AG08395 (cell line): ENCODE measurements around the gene GNAT1.
"Not testable (repeated sequence)": the region's sequence is repeated elsewhere in the genome, so short reads cannot be mapped to it uniquely, and the experiment has no call there.

Source experiments
- DNase-seq: peaks from one replicate; pipeline ENCODE4 v3.0.0; 2012; ENCODE audit warnings: mixed read lengths, low spot score

GNAT1 gene

DNA sequence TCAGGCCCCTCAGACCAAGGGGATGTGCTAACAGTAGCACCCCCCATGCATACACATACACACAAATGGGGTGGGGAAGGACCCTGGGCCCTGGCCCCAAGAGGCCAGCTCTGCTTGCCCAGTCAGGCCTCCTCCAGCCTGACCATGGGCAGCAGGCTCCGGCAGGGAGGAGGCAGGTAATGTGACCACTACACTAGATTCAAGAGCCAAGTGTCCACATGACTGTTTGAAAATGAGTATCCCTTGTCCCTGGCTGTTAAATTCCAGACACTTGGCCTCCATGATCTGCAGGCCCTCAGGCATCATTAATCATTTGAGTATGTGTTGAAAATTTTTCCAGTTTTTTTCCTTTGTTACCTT is 30.7 kb downstream of the GNAT1 start:
- DNase-seq: no peak

DNA sequence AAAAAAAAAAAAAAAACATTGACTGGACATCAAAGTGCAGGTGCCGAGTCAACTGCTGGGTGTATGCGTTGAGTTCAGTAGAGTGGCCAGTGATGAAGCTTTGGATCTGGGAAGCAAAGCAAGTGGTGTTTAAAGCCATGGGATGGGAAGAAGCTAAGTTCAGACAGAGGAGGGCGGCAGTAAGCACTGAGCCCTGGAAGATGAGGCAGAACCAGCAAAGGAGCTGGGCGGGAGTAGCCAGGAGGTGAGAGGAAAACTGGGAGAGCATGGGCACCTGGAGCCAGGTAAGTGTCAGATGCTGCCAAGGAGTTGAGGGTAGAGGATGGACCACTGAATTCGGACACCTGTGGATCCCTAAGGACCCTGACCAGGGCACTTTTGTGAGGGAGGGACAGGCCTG is 33.2 kb downstream of the GNAT1 start:
- no peak for DNase-seq

DNA sequence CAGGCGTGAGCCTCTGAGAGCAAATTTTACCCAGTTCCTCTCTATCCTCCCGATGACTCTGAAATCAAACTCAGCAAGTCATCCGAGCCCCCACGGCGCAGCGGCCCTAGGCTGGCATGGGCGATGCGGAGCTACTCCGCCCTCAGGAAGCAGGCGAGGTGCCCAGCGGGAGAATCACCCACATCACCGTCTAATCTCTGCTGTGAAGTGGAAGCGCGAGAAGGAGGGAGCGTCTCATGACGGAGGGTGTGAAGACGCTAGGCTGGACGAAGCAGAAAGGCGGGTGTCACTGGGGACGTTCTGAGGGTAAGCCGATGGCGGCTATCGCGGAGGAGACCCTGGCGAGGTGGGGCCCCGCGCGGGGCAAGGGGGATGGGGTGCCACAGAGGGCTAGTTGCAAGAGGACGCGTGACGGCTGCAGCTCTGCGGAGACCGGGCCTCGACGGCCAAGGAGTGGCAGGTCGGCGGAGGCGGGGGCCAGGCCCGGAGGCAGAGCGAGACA is 35.5 kb downstream of the GNAT1 start:
- DNase-seq: no peak

DNA sequence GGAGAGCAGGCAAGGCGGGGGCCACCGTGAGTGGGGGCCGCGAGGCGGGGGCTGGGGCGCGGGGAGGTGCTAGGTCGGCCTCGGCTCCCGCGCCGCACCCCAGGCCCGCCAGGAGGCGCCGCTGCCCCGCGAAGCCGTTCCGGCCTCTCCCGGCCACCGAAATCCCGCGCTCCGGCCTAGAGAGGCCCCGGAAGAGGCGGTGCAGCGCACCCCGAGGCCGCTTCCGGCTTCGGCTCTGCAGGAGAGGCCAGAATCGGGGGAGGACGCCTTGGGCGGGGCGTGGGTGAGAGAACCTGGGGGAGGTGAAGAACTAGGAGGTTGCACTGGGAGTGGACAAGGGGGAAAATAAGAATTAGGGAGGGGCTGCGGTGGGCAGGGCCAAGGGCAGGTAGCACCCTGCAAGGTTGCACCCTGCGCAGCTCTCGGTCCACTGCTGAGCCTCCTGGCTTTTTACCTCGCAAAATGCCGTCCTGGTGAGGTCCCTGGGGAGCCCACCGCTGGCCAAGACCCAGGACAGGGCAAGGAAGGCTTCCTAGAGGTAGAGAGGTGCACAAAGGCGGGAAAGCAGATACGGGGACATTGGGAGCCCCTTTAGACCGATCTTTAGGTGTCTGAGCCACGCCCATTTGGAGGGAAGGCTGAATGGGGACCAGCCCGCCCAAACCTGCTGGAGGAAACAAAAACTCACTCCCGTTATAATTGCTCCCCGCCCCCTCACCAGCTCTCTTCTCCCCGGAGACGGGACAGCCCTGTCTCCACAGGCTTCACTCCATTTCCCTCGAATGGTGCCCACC is 36.2 kb downstream of the GNAT1 start:
- DNase-seq: peak; percentile 94

DNA sequence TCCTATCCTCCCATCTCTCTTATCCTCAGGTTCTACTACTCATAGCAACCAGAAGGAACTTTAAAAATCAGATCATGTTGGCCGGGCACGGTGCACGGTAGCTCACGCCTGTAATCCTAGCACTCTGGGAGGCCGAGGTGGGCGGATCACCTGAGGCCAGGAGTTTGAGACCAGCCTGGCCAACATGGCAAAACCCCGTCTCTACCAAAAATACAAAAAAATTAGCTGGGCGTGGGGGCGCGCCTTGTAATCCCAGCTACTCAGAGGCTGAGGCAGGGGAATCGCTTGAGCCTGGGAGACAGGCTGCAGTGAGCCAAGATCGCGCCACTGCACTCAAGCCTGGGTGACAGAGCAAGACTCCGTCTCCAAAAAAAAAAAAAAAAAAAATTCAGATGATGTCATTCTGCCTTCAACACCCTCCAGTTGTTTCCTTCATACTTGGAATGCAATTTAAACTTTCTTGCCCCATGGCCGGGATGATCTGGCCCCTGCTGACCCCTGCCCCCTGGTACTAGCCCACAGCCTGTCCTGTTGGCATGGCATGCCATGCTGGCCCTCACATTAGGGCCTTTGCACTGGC is 36.9 kb downstream of the GNAT1 start:
- DNase-seq: not testable (repeated sequence)

DNA sequence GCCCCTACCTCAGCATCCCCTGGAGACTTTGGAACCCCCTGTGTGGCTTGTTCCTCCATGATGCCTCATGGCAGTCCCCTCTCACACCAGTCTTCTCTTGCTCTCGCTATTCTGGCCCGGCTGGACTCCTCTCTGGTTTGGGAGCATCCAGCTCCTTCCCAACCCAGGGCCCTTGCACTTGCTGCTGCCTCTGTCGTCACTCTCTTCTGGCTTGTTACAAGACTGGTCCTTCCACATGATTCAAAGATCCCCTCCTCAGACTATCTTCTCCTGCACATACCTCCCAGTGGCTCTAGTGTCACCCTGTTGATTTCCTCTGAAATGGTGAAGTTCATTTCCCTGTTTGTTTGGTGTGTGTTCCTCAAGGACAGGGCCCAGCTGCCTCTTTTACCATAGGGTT is 38.1 kb downstream of the GNAT1 start:
- no peak for DNase-seq

DNA sequence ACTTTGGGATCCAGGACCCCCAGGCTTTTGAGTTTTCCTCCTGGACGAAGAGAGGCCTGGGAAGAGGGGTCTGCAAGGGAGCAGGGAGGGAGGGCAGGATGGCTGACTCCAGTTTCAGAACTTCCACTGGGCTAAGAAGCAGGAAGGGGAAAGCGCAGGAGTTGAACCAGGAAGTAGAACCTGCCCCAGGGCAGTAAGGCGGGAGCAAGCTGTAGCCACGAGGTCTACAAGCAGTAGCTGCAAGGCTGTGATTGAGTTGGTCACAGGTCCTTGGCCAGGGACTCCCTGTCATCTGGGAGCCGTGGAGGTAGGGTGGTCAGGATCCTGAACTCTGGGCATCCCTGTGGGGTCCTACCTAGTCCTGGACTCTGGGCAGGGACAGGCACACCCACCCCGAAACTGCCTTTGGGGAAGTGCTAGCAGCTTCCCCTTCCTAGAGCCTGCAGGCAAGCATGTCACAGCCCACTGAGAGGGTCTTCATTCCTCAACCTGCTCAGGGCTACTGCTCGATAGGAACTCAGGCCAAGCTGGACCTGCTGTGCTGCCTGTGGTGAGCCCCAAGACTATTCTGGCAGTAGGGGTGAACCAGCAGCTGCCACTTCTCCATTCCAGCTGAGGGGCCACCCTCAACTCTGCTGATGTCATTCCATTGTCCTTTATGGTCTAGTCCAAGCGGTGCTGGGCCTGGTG is 38.8 kb downstream of the GNAT1 start:
- no peak for DNase-seq

DNA sequence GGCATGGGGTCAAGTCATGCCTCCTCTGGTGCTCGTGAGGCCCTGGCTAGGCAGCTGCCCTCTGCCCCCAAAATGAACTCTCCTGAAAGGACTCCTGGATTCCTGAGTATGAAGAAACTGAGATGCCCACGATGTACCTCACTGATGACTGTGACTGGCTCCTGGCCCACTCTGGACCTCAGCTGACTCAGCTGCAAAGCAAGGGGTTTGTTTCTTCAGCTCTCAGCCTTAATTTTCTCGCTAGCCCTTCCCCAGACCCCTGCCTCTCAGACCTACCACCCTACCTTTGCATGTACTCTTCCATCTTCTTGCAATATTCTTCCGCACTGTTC is 39.4 kb downstream of the GNAT1 start:
- DNase-seq: peak; percentile 33

DNA sequence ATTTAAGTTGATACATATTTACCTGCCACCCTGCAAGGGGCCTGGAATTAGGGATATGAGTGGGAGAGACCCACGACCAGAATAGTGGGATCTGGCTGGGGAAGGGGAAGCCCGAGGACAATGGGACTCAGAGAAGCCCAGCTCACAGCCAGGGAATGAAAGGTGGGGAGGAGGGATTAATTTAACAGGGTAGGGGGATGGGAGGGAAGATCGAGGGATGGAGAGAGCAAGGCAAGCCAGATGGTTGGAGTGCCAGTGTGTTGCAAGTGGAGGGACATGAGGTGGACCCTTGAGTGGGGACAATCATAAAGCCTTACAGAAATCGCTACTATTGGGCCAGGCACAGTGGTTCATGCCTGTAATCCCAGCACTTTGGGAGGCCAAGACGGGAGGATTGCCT is 40.2 kb downstream of the GNAT1 start:
- no peak for DNase-seq

DNA sequence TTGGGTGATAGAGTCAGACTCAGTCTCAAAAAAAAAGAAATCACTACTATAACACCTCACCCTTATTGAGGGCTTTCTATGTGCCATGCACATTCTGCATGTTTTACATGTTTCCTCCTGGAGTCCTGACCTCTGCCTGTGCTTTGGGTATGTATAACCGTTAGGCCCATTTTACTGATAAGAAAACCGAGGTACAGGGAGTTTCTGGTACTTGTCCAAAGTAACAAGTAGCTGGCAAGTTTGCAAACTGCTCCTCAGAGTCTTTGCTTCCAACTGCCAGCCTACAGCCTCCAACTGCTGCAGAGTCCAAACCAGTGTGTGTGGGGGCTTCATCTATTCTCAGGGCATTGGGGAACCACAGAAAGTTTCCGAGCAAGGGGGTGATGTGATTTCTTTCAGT is 40.9 kb downstream of the GNAT1 start:
- no peak for DNase-seq

DNA sequence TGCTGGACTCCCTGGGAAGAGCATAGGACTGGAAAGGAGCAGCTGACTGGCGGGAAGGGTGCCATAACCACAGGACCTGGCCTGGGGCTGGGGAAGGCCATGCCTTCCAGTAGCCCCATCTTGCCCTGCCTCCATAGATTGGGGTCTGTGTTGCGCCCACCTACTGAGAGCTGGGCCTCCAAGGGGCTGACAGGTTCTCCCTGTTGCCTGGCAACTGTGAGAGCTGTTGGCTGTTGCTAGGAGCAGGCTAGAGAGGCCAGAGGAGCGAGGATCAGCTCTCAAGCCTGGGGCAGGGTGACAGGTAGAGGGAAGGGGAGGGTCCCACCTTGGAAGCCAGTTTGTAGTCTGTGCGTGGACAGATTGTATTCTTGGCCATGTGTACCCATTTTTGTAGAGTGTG is 41.8 kb downstream of the GNAT1 start:
- no peak for DNase-seq

DNA sequence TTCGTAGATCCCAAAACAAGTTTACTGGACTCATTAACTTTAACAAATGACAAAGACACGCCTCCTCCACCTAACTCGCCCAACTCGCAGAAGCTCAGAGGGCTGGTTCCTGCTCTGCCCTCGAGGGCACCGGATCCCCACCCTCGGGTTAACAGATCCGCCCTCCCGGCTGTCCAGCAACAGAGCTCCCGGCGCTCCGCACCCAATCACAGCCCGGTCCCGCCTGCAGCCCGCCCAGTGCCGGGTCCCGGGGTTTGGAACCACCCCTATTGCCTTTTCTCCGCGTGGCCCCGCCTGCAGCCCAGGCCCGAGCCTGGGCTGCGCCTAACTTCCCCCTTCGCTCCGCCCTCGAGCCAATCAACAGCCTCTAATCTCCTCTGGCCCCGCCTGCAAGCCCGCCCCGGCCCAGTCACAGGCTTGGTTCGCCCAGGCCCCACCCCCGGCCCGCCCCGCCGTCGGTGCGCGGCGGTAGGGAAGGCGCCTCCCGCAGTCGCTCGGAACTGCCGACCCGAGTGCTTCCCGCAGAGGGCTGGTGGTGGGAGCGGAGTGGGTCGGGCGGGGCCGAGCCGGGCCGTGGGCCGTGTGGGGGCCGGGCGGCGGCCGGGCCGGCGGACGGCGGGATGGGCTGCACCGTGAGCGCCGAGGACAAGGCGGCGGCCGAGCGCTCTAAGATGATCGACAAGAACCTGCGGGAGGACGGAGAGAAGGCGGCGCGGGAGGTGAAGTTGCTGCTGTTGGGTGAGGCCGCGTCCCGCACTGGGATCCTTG is 44.5 kb downstream of the GNAT1 start, which contains the start of gene GNAI2:
GNAI2 (plus strand) TSS at position 489 of the 768 bp plus-strand sequence; CDS start at position 621, 132 bp downstream.
- peak; percentile 99 for DNase-seq

DNA sequence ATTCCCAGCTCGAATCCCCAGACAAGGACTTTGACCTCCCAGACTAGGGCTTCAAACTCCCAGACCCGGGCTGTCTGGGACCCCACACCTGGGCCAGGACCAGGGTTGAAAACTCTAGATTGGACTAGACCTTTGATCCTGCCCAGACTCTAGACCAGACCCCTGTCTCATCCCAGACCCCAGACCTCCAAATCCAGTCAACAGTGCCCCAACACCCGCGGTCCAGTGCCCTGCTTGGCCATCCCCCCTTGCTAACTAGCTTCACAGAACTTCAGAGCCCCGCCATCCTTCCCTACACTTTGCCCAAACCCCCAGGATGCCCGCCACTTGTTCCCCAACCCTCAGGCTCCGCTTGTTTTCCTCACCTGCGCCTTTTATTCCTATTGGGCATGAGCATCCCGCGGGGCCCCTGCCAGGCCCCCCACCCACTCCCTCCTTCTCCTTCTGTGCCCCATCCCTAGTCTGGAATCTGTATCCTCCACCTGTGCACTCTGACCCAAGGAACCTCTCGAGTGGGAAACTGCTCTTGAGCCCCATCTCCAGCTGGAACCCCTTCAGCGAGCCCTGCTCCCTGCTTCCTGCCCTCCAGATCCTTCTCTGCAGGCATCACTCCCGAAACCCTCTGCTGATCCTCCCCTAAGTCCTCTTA is 45.2 kb downstream of the GNAT1 start:
- DNase-seq: no peak

DNA sequence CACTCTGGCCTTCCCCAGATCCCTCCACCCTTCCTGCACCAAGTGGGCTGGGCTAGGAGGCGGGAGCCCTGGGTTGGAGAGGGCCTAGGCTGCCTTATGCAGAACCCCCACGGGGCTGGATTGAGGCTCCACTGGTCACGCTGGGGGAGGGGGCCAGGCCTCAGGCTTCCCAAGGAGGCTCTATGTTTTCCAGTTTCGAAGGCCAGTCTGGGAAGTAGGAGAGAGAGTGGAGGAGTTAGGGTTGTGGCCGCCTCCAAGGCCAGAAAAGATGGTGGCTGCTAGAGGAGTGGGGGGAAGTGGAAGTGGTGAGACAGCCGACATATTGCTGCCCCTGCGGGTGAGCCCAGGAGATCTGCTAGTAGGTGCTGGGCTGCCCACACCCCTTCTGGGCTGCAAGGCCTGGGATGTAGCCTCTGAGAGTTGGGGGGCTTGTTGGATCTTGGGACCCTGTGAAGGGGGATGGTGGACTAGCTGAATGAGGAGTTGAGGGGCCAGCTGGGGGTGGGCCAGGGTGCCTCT is 45.8 kb downstream of the GNAT1 start:
- peak; percentile 34 for DNase-seq

DNA sequence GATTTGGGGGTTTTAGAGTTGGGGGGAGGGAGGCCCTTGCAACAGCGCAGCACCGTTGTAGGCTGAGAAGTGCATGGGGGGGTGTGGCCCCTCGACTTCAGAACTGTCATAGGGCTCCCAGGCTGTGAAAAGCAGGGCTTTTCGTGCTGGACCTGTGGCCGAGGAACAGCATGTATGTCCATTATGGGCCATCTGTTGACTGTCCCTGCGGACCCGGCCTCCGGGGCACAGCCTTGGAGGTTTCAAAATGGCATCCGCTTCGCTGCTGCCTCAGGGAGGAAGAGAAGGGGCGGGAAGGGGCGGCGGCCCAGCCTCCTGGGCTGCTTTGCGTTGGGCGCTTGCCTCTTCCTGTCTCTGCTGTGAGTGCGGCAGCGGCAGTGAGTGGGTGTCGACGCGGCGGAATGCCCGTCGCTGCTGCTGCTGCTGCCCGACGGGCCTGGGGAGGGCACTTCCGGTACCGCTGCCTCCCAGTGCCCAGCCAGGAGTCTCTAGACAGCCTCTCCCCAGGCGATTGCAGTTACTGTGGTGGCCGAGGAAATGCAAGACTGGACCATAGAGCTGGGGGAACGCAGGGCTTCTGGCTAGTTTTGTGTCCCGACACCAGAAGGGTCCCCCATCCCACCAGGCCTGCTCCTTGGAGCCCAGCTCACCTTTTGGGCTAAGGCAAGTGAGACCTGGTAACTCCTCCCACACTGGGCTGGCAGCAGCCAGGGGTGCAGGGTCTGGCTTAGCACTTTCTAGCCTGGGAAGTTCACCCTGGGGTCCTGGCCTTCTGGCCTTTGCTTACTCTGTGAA is 46.5 kb downstream of the GNAT1 start:
- DNase-seq: peak; percentile 86

DNA sequence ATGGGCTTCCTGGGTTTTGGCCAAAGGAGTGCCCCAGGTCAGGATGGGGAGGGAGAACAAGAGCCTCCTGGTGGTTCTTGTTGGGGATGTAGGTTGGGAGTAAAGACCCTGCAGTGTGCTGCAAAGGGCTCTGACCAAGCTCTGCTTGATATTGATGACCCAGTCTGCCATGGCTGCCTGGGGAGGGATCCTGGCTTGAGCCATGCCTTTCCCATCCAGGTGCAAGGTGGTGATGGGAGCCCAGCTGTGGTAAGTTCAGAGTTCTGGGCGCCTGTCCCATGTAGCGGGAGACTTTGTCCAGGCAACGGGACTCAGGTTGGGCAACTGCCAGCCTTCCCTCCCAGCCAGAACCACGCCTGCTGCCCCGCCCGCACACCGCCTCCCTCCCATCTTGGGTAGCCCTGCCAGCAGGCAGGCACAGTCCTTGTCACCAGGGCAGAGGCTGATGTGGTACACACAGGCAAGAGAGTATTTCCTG is 47.2 kb downstream of the GNAT1 start:
- DNase-seq: peak; percentile 80

DNA sequence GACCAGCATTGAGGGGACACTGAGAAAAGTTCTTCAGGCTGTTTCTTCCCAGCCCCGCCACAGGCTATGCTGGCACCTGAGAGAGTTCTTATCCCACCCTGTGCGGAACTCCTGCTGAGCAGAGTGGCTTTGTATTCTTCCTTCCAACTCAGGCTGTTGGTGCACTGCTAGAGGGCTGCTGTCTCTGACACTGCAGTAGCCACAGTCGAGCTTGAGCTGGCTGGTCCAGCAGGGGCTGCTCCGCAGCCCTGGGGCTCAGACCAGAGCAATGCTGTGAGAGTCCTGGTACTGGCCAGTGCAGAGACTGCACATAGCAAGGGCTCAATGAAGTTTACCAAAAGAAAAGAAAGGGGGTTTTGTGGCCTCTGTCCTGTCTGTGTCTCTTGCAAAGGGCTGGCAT is 48.2 kb downstream of the GNAT1 start:
- no peak for DNase-seq

DNA sequence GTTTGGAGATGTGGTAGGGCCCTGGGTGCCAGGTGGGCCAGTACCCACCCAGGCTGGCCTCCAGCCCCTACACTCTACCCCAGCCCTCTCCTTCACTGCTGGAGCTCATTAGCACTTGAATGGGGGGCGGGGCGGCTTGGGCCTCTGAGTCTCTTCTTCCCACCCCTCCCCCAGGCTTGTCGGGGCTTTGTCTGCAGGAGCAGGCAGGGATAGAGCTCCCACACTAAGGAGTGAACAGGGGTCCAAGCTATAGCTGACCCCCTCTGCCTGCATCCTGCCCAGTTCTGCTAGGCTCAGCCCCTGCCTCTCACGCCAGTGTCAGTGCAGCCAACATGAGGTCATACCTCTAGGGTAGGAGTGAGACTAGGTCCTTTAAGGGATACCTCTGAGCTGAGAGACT is 49.8 kb downstream of the GNAT1 start:
- DNase-seq: no peak

DNA sequence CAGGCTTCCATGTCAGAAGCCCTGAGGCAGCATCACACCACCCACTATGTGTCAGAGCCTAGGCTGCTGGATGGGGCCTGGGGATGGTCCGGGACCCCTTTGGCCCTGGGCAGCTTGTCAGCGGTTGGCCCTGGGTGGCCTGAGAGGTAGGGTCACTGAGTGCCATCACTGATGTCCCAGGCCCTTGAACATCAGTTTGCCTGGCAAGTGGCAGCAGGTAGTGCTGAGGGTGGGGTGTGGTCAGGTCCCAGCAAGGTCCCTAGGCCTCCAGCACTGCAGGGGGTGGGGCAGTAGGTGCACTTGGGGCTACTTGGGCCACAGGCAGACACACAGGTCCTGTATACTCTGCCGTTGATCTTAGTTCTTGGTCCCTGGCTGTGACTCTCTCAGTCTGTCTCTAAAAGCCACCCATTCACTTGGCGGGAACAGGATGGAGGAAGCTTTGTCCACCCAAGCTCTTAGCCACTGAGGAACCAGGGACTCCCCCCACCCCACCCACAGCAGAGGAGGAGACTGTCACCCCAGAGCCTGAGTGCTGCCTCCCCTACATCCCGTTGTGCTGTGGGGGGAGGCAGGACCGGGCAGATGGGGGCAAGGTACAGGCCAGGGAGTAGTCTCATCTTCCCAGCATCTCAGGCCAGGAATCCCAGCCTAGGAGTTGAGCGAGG is 50.4 kb downstream of the GNAT1 start:
- no peak for DNase-seq

DNA sequence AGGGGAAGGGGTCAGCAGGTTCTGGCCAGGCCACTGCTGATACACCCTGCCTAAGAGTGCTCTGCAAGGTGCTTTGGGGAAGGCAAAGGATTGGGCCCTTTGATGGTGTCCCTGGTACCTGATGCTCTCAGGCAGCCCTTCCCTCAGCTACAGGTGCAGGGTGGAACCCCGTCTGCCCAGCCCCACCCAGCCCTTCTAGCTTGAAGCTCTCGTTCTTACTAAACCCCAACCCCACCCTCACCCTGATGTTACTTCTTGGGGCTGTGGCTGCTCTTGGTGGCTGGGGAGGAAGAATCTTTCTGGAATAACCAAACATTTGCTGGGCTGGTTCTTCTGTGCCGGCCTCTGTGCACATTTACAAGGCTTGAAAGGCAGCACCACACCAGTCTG is 51.0 kb downstream of the GNAT1 start:
- DNase-seq: no peak
